ENCODE data around the gene SMG9.

SMG9 gene, protein sequence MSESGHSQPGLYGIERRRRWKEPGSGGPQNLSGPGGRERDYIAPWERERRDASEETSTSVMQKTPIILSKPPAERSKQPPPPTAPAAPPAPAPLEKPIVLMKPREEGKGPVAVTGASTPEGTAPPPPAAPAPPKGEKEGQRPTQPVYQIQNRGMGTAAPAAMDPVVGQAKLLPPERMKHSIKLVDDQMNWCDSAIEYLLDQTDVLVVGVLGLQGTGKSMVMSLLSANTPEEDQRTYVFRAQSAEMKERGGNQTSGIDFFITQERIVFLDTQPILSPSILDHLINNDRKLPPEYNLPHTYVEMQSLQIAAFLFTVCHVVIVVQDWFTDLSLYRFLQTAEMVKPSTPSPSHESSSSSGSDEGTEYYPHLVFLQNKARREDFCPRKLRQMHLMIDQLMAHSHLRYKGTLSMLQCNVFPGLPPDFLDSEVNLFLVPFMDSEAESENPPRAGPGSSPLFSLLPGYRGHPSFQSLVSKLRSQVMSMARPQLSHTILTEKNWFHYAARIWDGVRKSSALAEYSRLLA
- total RNA-seq, result 19.6 to 37.5 (median 31.9) reads per million in 4 donors

DNA sequence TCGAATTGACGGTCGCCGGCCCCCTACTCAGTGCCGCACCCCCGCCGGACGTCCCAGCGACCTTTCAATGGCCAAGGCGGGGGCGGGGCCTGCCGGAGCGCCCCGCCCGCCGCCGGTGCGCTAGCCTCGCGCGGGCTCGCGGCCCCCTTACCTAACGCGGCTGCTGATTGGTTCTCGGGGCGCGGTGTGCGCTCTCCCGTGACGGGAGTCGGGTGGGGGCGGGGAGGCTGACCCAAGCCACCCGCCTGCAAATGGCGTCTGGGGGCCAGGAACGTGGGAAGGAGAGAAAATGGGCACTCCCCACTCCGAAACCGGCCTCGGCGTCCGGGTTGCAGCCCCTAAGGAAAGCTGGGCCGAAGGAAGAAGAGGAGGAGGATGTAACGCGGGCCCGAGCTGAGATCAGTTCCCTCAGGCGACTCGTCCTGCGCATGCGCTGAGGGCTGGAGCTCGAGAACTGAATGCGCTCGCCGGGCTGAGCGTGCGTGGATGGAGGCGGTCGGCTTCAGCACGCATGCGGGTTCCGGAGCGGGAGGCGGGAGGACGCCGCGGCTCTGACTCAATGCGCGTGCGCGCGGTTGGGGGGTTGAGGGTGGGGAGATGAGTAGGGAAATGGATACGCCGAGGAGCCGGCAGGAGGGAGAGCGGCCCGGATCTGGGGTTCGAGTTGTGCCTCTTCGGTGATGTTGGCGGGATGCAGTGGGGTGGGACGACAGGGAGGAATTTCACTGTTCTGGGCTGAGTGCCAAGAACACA lies at the start of gene SMG9:
SMG9 (minus strand) TSS at position 460 of the 753 bp plus-strand sequence. CDS start 4,221 bp downstream, outside the sequence.
- DNase-seq, result peak; percentile 98 to 99 (median 99)

DNA sequence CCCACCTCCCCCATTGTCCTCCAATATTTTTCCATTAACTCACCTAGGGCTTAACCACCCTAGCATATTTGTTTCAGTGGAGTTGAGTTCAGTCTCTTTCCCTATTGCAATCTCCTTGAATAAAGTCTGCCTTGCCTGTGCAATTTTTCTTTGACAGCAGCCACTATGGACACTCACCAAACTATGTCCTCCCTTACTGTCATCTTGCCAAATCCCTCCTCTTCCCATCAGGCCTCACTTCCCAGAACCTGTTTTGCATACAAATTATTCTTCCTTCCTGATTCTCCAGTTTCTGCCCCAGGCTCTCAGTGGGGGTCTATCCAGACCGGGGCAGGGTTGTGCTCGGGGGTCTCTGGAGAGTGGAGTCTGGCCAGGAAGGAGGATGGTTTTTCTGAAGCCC lies 49.7 kb upstream of the SMG9 start:
- DNase-seq, result no peak

DNA sequence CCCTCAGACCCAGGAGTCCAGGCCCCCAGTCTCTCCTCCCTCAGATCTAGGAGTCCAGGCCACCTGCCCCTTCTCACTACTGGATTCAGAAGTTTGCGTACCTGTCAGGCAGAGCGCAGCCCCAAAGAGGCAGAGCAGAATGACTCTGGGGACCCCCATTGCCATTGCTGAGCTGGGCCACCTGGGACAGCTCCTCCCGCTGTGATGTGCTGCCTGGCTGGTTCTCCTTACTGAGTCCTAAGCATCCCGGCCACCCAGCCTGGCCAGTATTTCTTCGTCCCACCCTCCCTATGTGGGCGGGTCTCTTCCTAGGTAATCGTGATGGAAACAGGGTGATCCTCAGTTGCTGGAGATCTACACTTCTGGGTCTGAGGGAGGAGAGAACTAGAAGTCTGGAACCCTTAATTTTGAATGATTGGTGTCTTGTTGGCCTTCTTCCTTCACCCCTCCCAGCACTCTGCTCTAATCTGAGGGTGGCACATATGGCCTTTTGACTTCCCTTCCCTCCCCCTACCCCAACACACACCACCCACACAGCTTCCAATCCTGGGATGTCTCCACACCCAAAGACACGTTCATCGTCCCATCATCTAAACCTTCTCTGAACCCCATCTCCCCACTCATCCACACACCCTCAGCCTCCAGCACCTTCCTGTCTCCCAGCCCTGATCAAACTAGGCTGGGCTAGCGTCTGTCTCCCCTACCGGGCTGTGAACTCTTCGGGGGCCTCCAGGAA lies 47.6 kb upstream of the SMG9 start, which contains the start of gene LYPD5:
LYPD5 (minus strand) TSS at position 232 of the 736 bp plus-strand sequence; CDS start at position 165, 67 bp downstream.
- DNase-seq, result no peak

DNA sequence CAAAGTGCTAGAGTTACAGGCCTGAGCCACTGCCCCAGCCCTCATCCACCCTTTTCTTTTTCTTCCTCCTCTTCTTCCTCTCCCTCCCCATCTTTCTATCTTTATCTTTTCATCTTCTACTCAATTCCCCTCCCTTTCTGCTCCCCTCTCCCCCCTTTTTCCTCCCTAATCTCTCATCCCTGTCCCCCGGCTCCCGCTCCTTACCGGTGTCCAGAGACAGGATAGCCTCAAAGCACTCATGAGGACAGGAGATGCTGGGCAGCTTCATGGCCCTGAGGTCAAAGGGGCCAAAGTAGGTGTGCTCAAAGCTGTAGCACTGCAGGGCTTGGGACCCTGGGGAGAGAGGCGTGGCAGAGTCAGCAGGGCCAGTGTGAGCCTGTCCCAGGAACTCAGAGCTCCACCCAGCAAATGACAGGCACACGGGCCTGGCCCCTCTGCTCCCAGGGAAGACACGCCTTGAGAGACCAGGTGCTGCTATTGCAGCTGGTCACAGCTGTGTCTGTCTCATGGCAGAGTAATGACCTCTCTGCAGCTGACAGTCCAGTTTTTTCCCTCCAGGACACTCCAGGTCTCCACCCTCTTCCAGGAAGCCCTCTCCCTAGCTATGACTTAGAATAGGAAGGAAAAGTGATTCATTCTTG lies 44.9 kb upstream of the SMG9 start:
- no peak for DNase-seq

DNA sequence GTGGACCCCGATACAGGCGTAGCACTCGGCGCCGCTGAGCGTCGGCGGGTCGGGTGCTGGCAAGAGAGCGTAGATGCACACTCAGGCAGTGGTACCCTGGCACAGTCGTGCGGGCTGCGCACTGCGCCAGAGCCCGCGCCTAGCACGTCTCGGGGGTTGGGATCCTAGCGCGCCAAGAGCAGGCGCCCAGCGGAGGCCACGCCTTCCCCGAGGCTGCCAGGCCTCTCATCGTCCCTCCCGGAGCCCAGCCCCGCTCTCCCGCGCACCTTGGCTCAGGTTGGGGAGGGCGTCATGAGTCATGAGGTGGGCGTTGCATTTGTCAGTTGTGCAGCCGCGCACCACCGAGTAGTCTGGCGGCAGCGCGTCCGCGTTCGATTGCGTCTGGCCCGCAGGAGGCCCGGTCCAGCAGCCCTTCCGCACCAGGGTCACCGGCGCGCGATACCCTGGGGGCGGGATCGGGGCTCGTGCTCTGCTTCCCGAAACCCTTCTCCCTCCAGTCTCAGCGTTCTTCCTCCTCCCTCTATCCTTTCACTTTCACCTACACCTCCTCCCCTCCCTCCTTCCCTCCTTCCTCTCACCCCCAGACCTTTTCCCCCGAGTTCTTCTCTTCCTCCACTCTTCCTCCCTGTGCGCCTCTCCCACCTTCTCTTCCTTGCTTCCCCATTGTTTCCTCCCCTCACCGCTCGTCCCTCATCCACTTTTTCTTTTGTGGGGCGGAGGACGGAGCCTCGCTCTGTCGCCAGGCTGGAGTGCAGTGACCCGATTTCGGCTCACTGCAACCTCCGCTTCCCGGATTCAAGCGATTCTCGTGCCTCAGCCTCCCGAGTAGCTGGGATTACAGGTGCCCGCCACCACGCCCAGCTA lies 44.0 kb upstream of the SMG9 start:
- peak in 3 of 5 donors; percentile 28 to 43 (median 34) for DNase-seq

DNA sequence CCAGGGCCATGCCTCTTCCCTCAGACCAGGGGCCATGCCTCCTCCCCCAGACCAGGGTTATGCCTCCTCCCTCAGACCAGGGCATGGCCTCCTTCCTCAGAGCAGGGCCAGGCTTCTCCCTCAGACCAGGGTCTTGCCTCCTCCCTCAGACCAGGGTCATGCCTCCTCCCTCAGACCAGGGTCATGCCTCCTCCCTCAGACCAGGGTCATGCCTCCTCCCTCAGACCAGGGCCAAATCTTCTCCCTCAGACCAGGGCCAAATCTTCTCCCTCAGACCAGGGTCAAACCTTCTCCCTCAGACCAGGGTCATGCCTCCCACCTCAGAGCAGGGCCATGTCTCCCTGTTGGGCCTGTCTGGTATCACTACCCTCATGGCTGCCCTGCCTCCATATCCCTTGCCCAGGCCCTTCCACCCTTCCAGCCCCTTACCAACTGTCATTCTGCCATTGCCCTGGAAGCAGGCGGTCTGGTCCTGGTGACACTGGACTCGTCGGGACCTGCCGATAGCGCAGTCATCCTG lies 43.3 kb upstream of the SMG9 start:
- no peak for DNase-seq

DNA sequence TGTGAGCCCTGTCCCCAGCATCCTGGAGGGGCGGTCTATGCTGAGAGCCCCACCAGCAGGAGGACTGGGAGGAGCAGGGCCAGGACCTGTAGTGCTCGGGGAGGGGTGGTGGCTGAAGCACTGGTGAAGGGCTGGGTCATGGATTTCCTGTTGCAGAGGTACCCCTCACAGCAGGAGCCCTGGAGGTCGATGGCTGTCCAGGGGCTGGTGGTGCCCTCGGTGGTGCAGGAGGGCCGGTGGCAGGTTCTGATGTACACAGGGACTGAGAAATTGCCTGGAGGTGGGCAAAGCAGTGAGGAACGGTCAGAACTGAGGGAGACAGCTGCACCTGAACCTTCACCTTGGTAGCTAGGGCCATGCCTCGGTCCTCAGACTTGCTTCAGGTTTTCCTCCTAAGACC lies 42.8 kb upstream of the SMG9 start:
- DNase-seq, result no peak

DNA sequence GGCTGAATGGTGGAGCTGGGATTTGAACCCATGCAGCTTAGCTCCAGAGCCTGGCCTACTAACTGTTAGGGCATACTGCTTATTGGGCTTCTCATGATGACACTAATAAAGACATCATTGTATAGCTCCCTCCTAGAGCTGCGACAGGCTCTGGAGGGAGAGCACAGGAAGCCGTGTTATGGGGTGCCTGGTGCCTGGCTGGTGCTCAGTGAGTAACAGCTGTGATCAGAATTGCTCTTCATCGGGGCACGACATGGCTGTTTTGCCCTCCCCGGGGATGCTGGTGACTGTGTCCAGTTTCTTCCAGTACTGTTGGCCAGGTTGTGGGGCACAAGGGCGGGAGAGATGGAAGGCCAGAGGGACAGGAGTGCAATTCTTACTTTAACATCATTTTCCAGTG lies 42.4 kb upstream of the SMG9 start:
- DNase-seq, result no peak

DNA sequence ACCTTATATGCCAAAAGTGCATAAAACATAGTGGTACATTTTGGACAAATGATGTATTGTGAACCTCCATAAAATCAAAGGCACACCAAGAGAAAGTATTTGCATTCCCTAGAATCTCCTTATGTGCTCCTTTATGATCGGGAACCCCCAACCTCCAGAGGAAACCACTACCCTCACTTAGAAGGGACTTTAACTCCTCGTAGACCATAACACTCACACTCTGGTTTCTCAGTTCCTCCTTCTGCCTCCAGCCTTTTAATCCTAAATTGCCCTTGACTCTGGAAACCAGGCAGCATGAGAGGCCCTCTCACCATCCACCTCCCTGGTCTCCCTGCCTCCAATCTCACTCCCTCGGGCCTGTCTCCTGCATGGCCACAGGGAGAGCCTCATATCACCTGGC lies 35.8 kb upstream of the SMG9 start:
- DNase-seq, result no peak

DNA sequence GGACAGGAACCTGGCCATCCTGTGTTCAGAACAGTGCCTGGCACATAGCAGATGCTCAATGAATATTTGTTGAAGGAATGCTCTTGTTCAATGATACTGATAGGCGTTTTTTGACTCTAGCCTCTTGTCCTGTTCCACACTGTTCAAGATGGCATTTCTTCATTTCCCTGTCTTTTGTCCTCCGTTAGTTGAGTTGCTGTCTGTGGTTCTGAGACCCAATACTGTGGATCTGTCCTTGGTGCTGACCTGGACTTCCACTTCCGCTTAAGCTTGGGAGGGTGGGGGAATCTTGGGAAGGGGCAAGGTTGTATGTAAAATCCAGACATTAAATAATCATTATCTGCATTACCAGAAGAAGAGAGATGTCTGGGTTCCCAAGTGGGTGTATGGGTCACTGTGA lies 34.3 kb upstream of the SMG9 start:
- DNase-seq, result no peak

DNA sequence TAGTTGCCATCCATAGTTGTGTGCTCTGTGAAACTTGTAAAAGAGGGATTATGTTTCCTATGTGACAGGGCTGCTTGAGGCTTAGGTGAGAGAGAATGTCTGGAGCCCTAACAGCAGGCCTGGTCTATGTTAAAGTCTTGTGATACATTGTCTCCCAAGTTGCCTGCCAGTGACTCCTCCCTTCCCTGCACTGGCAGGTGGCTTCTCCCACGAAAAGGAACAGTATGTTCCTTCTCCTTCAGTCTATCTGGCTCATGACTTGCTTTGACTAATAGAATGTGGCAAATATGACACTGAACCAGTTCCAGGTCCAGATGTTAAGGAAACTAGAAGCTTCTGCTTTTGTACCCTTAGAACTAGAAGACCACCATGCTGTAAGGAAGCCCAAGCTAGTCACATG lies 31.9 kb upstream of the SMG9 start:
- DNase-seq, result no peak

DNA sequence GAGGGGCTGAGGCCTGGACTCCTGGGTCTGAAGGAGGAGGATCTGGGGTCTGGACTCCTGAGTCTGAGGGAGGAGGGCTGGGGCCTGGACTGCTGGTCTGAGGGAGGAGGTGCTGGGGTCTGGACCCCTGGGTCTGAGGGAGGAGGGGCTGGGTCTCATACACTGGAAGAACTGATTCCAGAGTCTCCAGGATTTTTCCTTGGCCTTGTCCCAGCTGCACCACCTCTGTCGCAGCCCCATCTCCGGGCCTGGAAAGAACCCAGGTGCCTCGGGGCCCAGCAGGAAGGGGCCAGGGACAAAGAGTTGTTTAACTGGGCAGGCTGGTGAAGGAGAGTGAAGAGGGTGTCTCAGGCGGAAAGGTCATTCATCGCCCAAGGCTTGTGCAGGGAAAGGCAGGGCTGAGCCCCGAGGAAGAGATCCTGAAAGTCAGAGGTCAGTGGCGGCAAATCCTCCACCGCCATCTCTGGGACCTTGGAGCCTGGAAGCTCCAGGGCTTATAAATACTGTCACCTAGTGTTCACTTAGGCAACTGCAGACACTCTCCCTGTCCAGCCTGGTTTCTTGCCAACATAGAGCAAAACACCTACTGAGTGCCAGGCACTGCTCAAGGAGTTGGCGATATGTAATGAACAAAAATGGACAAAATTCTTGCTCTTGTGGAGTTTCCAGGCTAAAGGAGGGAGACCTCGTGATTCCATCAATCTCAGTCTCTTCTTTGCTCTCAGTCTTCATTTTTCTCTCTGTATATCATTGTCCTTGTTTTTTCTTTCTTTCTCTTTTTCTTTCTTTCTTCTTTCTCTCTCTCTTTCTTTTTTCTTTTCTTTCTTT lies 30.4 kb upstream of the SMG9 start:
- DNase-seq, result peak in 4 of 5 donors; percentile 32 to 74 (median 49)

DNA sequence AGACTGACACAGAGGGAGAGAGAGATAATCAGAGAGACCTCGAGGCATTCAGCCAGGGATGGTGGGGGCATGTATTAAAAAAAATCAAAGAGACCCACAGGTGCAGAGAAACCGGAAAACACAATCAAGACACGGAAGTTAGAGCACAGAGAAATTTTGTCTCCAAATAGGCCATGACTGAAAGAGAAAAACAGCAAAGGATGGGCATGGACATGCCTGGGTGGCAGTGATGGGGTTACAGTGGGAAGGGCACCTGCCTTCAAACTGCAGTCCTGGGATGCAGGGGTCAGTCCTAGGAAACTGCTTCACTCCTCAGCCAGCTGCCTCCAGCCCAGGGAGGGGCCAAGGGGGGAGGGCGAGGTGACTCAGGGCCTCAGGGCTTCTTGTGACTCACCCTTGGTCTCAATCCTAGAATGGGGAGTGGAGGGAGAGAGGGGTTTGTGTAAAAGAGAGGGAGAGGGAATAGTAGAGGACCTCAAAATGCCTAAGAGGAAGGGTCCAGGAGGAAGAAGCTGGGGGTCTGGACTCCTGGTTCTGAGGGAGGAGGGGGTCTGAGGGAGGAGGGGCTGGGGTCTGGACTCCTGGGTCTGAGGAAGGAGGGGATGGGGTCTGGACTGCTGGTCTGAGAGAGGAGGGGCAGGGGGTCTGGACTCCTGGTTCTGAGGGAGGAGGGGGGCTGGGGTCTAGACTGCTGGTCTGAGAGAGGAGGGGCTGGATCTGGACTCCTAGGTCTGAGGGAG lies 29.6 kb upstream of the SMG9 start:
- DNase-seq, result peak in 2 of 5 donors; percentile 37 to 61

DNA sequence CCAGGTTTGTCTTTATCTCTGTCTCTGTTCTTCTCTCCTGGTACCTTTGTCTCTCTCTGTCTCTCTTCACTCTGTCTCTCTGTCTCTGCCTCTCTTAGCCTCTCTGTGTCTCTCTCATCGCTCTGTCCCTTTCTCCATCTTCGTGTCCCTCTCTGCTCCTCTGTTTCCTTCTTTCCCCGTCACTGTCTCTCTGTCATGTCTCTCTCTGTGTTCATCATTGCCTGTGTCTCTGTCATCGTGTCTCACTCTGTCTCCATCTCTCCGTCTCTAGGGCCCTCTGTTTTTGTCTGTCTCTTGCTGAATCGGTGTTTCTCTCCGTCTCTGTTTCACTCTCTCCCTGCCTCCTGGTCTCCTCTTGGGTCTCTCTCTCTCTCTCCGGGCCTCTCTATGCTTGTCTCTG lies 28.9 kb upstream of the SMG9 start:
- no peak for DNase-seq

DNA sequence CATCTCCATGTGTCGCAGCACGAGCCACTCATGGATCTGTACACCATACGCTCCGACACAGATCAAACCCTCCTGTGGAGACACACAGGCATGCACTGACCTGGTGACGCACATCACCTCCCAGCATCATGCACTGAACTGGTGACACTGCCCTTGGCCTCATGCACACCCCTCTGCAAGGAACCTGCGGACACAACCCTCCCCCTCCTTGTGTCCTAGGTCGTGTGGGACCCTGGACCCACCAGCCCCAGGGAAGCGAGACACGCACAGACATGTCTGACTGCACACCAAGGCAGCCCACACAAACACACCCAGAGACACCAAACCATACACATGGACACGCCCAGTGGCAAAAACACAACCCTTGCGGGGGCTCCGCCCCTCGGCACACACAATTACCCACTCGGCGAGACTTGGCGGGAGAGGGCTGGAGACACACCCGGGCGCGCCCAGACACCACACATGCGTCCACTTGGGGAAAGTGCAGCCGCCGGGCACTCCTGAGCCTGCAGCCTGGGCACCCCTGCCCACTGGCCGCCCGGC lies 28.0 kb upstream of the SMG9 start:
- no peak for DNase-seq

DNA sequence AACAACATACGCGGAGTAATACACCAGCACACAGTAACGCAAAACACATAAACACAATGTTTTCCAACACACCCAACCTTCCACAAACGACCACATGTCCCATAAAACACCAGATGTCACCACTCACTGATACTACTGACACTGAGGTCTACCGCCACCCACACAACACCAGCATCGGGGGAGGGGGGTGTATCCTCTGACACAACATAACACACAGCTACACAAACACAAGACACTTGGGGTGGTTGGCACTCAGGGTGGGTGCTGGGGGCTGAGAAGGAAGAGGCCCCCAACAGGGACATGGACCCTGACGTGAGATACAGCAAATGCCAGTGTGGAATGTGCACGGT lies 27.5 kb upstream of the SMG9 start:
- no peak for DNase-seq

DNA sequence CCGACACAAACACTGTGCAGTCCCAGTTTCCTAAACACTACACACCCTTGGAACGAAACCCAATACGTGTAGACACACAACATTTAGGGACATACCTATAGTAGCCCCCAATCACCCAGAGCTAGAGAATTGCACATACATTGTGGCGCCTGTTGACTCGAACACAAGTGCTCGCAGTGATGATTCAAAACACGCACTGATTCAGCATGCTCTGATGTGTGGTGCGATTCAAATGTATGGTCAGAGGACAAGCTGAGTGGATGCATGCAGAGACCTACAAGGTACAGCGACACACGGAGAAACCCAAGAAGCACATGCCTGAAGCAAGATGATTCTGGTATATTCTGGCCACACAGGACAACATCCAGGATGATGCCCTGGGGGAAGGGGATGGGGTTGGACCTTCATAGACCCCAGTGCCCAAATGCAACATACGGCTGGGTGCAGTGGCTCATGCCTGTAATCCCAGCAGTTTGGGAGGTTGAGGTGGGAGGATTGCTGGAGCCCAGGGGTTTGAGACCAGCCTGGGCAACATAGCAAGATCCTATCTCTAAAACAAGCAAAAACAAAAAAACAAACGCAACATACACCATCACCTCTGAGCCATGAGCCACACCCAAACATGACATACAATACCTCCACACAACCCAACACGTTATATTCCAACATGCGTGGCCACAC lies 27.0 kb upstream of the SMG9 start:
- peak in 1 of 5 donors; percentile 51 for DNase-seq

DNA sequence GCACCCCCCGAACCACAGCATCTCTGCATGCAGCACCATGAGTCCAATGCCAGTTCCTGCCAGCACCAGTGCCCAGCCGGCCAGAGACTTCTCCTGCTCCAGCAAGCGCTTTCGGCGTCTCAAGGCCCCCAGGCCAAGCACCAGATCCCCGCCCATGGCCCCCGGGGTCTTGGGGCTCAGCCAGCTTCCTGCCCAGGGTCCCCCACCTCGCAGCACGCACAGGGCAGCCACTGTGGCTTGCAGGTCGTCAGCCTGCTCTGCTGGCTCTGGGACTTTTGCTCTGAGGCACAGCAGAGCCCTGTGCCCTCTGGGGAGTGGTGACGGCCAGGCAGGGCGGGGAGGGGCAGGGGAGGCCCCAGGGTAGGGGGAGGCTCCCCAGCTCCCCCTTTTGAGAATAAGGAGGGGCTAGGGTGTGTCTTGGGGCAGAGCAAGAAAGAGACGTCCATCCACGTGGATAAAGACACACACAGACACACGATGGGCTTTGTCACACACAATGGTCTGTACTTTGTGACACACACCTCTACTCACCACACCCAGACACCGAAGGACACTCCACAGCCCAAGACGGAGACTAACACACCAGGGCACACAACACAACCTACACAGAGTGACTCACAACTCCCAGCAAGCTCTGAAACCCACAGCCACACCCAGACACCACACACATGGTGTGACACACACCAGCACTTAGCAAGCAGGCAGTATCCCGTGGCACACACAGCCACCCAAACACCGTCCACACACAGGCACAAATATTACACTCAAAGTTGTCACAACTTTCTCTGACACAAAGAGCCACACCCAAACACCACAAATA lies 26.2 kb upstream of the SMG9 start, which contains the start of gene KCNN4:
KCNN4 (minus strand) TSS at position 268 of the 820 bp plus-strand sequence; CDS start at position 156, 112 bp downstream.
- DNase-seq, result peak in 3 of 5 donors; percentile 42 to 84 (median 49)

Measured in T-helper 1 cell (primary cell).